GM10266 (cell line): ENCODE results near the gene RPSA.

Experiments used
- DNase-seq: peaks from one replicate; pipeline ENCODE4 v3.0.0; 2012; ENCODE audit errors: extremely low spot score
- TF ChIP-seq, protein P1 (sequence below): IDR thresholded peaks from 2 replicates; pipeline ENCODE4 v1.5.1; 2012; ENCODE audit warnings: mild to moderate bottlenecking, low read depth; ENCODE audit not compliant: control insufficient read depth, insufficient read depth; ENCODE audit errors: missing control alignments

Gene RPSA

DNA sequence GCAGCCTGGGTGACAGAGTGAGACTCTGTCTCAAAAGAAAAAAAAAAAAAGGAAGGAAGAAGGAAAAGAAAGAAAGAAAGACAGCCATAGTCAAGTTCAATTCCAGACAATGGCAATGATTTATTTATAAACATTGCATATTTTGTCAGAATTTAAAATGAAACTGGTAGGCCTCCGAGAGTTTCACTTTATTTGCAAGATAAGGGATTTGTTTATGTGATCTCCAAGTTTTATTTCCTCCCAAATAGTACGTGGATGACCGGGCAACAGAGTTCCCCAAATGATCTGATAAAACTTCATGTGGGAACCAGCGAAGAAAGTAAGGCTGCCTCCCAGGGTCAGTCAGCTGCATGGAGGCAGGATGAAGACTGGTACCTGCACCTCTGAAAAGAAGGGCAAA is 32.4 kb downstream of the RPSA start:
- TF ChIP-seq, protein P1, sequence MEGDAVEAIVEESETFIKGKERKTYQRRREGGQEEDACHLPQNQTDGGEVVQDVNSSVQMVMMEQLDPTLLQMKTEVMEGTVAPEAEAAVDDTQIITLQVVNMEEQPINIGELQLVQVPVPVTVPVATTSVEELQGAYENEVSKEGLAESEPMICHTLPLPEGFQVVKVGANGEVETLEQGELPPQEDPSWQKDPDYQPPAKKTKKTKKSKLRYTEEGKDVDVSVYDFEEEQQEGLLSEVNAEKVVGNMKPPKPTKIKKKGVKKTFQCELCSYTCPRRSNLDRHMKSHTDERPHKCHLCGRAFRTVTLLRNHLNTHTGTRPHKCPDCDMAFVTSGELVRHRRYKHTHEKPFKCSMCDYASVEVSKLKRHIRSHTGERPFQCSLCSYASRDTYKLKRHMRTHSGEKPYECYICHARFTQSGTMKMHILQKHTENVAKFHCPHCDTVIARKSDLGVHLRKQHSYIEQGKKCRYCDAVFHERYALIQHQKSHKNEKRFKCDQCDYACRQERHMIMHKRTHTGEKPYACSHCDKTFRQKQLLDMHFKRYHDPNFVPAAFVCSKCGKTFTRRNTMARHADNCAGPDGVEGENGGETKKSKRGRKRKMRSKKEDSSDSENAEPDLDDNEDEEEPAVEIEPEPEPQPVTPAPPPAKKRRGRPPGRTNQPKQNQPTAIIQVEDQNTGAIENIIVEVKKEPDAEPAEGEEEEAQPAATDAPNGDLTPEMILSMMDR = no peak
- DNase-seq = no peak

DNA sequence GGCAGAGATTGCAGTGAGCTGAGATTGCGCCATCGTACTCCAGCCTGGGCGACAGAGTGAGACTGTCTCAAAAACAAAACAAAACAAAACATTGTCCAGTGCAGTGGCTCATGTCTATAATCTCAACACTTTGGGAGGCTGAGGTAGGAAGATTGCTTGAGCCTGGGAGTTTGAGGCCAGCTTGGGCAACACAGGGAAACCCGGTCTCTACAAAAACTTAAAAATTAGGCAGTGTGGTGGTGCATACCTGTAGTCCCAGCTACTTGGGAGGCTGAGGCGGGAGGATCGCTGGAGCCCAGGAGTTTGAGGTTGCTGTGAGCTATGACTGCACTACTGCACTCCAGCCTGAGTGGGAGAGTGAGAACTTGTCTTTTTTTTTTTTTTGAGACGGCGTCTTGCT is 33.8 kb downstream of the RPSA start:
- TF ChIP-seq, protein P1 = no peak
- DNase-seq = no peak

DNA sequence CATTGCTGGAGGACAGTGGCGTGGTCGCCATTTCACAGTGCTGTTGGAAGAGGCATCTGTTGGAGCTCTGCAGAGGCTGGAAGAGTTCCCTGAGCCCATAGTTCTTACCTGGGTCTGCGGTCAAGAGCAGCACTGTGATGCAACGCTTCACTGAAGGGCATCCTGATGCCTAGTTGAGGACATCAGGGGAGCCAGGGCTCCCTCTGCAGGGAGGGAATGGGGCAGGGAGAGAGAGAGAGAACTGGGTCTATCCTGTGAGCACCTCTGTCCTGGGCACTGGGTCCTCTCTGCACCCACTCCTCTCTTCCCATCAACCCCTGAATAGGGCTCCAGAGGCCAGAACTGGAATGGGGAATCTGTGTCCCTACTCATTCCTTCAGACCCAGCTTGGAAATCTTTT is 37.0 kb downstream of the RPSA start:
- TF ChIP-seq, protein P1 = no peak
- DNase-seq = no peak

DNA sequence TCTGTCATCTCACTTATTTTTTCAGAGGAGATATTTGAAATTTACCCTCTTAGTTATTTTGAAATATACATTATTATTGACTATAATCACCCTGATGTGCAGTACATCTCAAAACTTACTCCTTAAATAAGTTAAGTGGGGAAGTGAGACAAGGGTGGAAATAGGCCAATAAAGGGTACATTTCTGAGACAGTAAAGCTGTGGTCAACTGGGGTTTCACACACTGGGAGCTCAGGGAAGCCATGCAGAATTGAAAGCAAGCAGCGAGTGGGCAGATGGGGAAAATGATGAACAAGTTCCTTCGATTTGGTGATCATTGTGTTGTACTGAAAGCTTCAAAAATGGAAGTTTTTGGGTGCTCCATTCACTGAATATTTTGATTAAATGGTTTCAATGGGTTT is 39.4 kb downstream of the RPSA start:
- no peak for DNase-seq
- TF ChIP-seq, protein P1 = no peak

DNA sequence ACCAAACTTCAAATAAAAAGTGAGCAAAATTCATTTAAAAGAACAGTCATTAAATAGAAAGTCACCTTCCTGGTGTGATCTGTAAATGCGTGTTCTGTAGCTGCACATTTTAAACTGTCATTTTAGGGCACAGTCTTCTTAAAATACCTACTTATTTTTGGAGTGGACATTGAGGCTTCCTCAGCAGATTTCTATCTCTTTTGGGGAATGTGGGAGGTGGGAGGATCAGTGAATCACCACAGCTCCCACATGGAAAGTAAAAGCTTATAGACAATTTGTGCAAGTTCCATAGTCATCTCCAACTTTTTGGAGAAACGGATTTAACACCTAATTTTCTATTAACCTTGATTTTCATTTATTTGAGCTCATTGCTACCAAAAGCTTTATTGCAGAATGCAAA is 39.9 kb downstream of the RPSA start:
- no peak for DNase-seq
- TF ChIP-seq, protein P1 = no peak

DNA sequence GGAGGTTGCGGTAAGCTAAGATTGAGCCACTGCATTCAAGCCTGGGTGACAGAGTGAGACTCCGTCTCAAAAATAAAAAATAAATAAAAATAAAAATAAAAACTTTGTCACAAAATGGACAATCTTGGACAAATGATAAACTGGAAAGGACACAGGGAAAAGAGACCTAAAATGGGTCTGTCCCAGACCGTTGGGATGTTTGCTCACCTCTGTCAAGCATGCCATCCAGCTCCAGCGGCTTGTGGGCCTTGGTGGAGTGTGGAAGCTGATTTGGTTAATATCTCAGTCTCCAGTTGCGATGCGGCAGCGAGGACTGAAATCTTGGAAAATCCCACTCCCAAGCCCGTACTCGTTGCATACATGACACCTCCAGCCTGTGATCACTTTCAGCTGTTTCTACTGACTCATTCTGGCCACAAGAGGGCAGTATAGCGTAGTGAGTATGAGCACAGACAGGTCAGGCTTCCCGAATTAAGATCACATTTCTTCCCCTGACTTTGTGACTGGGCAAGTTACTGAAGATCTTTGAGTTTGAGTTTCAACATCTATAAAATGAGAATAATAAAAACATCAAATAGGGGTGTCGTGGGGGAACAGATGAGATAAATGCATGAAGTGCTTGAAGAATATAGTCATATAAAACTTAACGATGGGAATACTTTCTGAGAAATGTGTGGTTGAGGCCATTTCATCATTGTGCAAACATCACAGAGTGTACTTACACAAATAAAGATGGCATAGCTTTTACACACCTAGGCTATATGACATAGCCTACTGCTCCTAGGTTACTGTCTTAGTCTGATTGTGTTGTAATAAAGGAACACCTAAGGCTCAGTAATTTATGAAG is 41.3 kb downstream of the RPSA start:
- TF ChIP-seq, protein P1 = peak; percentile 93
- peak; percentile 87 for DNase-seq

DNA sequence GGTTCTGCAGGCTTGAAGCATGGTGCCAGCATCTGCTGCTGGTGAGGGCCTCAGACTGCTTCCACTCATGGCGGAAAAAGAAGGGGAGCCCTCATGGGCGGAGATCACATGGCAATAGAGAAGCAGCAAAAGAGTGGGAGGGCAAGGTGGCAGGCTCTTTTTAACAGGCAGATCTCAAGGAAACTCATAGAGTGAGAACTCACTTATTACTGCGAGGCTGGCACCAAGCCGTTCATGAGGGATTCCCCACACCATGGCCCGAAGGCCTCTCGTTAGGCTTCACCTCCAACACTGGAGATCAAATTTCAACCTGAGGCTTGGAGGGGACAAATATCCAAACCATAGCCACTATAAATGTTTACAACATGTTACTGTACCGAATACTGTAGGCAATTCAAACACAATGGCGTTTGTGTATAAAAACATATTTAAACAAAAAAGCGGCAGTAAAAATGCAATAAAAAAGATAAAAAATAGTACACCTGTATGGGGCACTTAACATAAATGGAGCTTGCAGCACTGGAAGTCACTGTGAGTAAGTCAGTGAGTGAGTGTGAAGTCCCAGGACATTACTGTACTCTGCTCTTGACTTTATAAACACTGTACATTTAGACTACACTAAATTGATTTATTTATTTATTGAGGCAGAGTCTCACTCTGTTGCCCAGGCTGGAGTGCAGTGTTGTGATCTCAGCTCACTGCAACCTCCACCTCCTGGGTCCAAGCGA is 42.1 kb downstream of the RPSA start:
- DNase-seq = no peak
- TF ChIP-seq, protein P1 = no peak
